ENCODE measurements around the gene HORMAD2.

The HORMAD2 gene

GRCh38 chr22:30115705-30116104, 35.4 kb downstream of the HORMAD2 start:
- DNase-seq, result no peak

GRCh38 chr22:30116362-30117117, 36.3 kb downstream of the HORMAD2 start:
- DNase-seq, result no peak

GRCh38 chr22:30117256-30117655, 37.0 kb downstream of the HORMAD2 start:
- DNase-seq, result no peak

GRCh38 chr22:30118291-30118690, 38.0 kb downstream of the HORMAD2 start:
- DNase-seq, result no peak

GRCh38 chr22:30121960-30122359, 41.7 kb downstream of the HORMAD2 start:
- no peak for DNase-seq

GRCh38 chr22:30123463-30123862, 43.2 kb downstream of the HORMAD2 start:
- DNase-seq, result no peak

GRCh38 chr22:30127749-30128166, 47.5 kb downstream of the HORMAD2 start:
- no peak for DNase-seq

- DNase-seq, result no peak
Measured at GRCh38 chr22:30128511-30128910, 48.2 kb downstream of the HORMAD2 start.

GRCh38 chr22:30129636-30130035, 49.4 kb downstream of the HORMAD2 start:
- no peak for DNase-seq

GRCh38 chr22:30132290-30132996, 52.2 kb downstream of the HORMAD2 start:
- no peak for DNase-seq

GRCh38 chr22:30140414-30140813, 60.1 kb downstream of the HORMAD2 start:
- no peak for DNase-seq

- no peak for DNase-seq
Measured at GRCh38 chr22:30143265-30143664, 63.0 kb downstream of the HORMAD2 start.

GRCh38 chr22:30144391-30144790, 64.1 kb downstream of the HORMAD2 start:
- no peak for DNase-seq

GRCh38 chr22:30150212-30150611, 69.9 kb downstream of the HORMAD2 start:
- no peak for DNase-seq

- DNase-seq, result no peak
Measured at GRCh38 chr22:30158277-30158676, 78.0 kb downstream of the HORMAD2 start.

GRCh38 chr22:30158744-30159500, 78.7 kb downstream of the HORMAD2 start:
- no peak for DNase-seq

GRCh38 chr22:30159561-30160353, 79.5 kb downstream of the HORMAD2 start:
- no peak for DNase-seq

- DNase-seq, result peak in 1 of 2 donors; percentile 13
Measured at GRCh38 chr22:30161051-30161469, 80.8 kb downstream of the HORMAD2 start.

GRCh38 chr22:30167296-30167695, 87.0 kb downstream of the HORMAD2 start:
- DNase-seq, result no peak

GRCh38 chr22:30167734-30168133, 87.5 kb downstream of the HORMAD2 start:
- DNase-seq, result no peak

- DNase-seq, result peak in 1 of 2 donors; percentile 42
Measured at GRCh38 chr22:30169002-30169401, 88.7 kb downstream of the HORMAD2 start.

GRCh38 chr22:30170129-30170528, 89.9 kb downstream of the HORMAD2 start:
- no peak for DNase-seq

GRCh38 chr22:30171008-30171407, 90.7 kb downstream of the HORMAD2 start:
- no peak for DNase-seq

Data from CD4-positive, alpha-beta T cell treated with Interleukin-4 for 1 hour (primary cell).